Activated T-cell treated with anti-CD3 and anti-CD28 coated beads, Interleukin-2, amount 50 U/mL, for 24 hours (primary cell): Measurements from ENCODE around the gene C19orf85.

Experiments
- DNase-seq: peaks from one replicate; pipeline ENCODE4 v3.0.0-alpha.2; 2020
- H3K27ac Mint-ChIP-seq: 2 replicates; pipeline ENCODE4 v1.8.0; 2020; ENCODE audit warnings: mild to moderate bottlenecking, mixed read lengths
- H3K27me3 Mint-ChIP-seq: 2 replicates; pipeline ENCODE4 v1.8.0; 2020; ENCODE audit warnings: mixed read lengths
- H3K36me3 Mint-ChIP-seq: 2 replicates; pipeline ENCODE4 v1.8.0; 2020; ENCODE audit warnings: low read depth, mixed read lengths
- H3K4me1 Mint-ChIP-seq: 2 replicates; pipeline ENCODE4 v1.8.0; 2020; ENCODE audit warnings: low read depth, mixed read lengths
- H3K4me3 Mint-ChIP-seq: 2 replicates; pipeline ENCODE4 v1.8.0; 2020; ENCODE audit warnings: mild to moderate bottlenecking, moderate library complexity, mixed read lengths
- H3K9me3 Mint-ChIP-seq: 2 replicates; pipeline ENCODE4 v1.8.0; 2020; ENCODE audit warnings: mixed read lengths

Gene C19orf85

DNA sequence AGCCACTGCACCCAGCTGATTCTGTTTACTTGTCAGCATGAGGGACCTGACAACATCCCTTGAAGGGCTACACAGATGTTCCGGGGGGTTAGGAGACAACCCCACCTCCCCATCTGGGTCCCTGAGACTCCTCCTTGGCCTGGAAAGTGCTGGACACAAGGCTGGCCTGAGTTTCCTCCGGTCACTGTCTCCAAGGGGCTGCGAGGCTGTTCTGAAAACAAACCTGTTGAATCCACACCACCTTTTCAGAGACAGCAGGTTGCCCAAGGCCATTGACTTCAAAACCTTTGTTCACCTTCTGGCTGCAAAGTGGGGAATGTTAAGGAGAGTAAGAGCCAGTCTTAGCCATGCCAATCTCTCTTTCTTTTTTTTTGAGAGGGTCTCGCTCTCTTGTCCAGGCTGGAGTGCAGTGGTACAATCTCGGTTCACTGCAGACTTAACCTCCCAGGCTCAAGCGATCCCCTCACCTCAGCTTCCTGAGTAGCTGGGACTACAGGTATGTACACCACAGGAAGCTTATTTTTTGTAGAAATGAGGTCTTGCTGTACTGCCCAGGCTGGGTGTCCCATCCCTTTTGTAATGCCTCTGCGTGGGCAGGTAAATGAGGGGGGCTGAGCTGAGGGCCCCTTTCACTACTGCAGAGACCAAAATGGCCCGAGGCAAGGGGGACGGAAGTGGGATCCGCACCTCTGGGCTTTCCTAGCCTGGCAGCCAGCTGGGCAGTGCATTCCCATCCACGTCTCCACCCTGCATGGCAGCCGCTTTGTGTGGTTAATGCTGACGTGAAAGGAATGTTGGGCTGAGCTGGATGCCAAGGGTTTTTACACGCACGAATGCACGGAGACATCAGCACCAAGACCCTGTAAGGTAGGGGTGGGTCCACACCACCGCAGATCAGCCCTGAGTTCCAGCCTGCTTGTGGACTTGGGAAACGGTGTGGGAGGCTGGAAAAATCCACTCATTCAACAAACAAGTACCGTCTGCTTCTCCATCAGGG is 10.0 kb upstream of the C19orf85 start:
- Mint-ChIP-seq H3K27me3 (no peaks in the 10 kb centered on the region), H3K27ac (no peak overlapping the region), H3K4me3 (no peak overlapping the region), H3K36me3 (peaks cover 6% of the 10 kb centered on the region), H3K4me1 (peaks cover 30% of the 10 kb centered on the region), H3K9me3 (no peaks in the 10 kb centered on the region)
- no peak for DNase-seq

DNA sequence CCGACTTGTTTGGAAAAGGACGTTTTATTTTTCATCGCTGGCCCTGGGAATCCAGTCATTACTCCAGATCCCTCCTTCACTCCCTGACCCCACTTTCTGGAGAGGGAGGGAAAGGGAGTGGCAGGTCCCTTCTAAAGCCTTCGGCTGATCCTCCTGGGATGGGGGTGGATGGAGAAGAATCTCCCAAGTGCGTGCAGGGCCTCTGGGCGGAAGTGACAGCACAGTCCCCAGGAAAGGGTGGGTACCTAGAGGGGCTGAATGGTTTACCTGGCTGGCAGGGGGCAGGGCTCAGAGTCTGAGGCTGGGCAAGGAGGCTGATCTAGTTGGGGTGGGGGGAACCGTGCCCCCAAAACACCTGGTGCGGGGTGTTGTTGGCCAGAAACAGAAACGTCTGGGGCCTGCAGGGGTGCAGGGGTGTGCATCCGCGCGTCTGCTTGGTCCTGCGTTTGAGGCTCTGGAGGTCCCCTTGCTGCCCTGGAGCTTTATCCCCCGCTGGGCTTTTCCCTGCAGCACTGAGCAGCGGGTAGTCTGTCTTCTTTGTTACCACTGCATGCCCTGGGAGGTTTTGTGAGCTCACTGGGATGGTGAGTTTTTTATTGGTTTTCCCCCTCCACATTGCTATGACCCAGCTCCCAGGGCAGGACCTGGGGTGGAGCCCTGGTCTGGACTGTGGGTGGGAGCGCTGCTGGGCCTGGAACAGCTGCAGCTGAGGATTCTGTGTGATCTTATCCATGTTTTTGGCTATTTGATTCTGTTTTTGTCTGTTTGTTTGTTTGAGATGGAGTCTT is 8.9 kb upstream of the C19orf85 start:
- H3K4me3 Mint-ChIP-seq: no peak overlapping the region
- no peak overlapping the region for H3K27ac Mint-ChIP-seq
- H3K9me3 Mint-ChIP-seq: no peaks in the 10 kb centered on the region
- peaks cover 19% of the 10 kb centered on the region for H3K4me1 Mint-ChIP-seq
- no peaks in the 10 kb centered on the region for H3K27me3 Mint-ChIP-seq
- no peak for DNase-seq
- peaks cover 6% of the 10 kb centered on the region for H3K36me3 Mint-ChIP-seq

DNA sequence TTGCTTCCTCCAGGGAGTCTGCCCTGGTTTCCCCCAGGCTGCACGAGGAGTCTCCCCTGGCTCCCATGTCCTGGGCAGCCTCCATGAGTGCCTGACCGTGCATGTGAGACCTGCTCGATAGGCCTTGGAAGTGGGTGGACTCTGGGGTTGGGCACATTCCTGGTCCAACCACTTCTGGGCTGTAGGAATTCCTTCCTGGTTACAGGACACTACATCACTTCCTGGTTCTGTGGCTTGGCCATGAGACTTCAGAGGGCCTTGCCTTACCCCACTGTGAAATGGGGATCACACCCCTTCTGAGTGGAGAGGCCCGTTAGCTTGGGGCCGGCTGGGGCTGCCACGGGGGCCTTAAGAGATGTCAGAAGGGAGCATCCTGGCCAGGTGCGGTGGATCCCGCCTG is 7.9 kb upstream of the C19orf85 start:
- no peaks in the 10 kb centered on the region for H3K9me3 Mint-ChIP-seq
- no peak for DNase-seq
- H3K27ac Mint-ChIP-seq: no peak overlapping the region
- H3K4me3 Mint-ChIP-seq: no peak overlapping the region
- H3K27me3 Mint-ChIP-seq: no peaks in the 10 kb centered on the region
- peaks cover 14% of the 10 kb centered on the region for H3K4me1 Mint-ChIP-seq
- peaks cover 6% of the 10 kb centered on the region for H3K36me3 Mint-ChIP-seq

- H3K27ac Mint-ChIP-seq: no peak overlapping the region
- peaks cover 9% of the 10 kb centered on the region for H3K4me1 Mint-ChIP-seq
- no peaks in the 10 kb centered on the region for H3K9me3 Mint-ChIP-seq
- peaks cover 3% of the 10 kb centered on the region for H3K36me3 Mint-ChIP-seq
- no peaks in the 10 kb centered on the region for H3K27me3 Mint-ChIP-seq
- no peak for DNase-seq
- no peak overlapping the region for H3K4me3 Mint-ChIP-seq
Observed at GRCh38 chr19:55471266-55471665, 6.7 kb upstream of the C19orf85 start.

DNA sequence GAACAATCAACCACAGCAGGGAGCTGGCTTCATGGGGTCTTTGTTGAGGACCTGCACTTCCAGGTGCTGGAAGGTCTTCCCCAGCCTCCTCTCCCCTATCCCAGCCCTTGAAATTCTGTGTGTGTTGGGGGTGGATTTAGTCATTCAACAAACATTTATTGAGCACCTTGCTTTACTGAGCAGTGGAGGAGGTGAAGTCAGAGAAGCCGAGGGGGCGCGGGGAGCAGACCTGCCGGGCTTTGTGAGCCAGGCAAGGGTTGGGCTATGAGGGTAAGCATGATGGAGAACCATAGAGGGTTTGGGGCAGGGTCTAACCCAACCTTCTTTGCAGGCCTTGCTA is 3.5 kb upstream of the C19orf85 start:
- H3K4me3 Mint-ChIP-seq: no peak overlapping the region
- H3K36me3 Mint-ChIP-seq: no peaks in the 10 kb centered on the region
- H3K9me3 Mint-ChIP-seq: no peaks in the 10 kb centered on the region
- peaks cover 2% of the 10 kb centered on the region for H3K4me1 Mint-ChIP-seq
- H3K27ac Mint-ChIP-seq: no peak overlapping the region
- H3K27me3 Mint-ChIP-seq: no peaks in the 10 kb centered on the region
- no peak for DNase-seq

DNA sequence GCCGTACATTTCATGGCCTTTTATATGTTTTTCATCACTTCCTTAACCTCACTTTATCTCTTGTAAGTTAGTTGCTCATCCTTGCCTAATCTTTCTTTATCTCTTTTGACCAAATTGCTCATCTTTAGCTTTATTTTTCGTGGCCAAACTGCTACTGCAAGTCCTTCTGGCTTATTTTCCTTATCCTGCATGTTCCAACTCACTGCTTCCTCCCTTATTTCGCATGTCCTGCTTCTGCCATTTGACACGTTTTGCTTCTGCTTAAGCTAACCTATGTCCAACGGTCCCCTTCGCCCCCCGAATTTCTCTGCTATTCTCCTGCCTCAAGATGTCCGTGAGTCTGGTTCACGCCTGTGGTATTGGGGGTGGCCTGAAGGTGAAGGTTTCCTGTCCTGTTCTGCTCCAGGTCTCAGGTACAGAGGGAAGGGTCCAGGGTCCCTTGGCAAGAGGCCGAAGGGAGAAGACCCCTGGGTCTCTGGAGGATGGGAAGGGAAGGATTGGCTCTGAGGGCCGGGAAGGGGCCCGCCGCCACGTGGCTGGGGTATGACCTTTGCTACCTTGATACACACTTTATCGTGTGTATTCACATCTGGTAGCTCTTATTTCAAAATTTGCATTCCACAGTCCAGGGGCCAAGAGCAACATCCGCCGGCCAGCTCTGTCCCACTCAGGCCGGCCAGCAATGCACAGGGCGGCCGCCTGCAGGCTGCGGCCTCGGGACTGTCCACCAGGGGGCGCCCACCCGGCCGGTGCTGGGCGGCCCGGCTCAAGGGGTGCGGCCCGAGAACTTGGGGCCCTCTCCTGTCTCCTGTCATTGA is 2.9 kb upstream of the C19orf85 start:
- H3K27me3 Mint-ChIP-seq: no peaks in the 10 kb centered on the region
- no peaks in the 10 kb centered on the region for H3K36me3 Mint-ChIP-seq
- no peak overlapping the region for H3K27ac Mint-ChIP-seq

DNA sequence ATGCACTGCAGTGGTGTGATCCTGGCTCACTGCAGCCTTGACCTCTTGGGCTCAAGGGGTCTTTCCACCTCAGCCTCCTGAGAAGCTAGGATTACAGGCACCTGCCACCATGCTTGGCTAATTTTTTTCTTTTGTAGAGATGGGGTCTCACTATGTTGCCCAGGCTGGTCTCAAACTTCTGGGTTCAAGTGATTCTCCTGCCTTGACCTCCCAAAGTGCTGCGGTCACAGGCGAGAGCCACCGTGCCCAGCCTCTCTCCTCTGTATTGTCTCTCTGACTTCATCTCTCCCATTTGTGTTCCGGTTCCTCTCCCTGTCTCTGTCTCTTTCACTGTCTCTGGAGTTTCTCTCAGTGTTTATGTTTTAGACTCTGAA is 1.7 kb upstream of the C19orf85 start:
- H3K27ac Mint-ChIP-seq: no peak overlapping the region
- no peak for DNase-seq
- H3K36me3 Mint-ChIP-seq: no peaks in the 10 kb centered on the region
- no peak overlapping the region for H3K4me3 Mint-ChIP-seq
- H3K4me1 Mint-ChIP-seq: peaks cover 12% of the 10 kb centered on the region
- no peaks in the 10 kb centered on the region for H3K27me3 Mint-ChIP-seq
- no peaks in the 10 kb centered on the region for H3K9me3 Mint-ChIP-seq

More for the DNA sequence above, 2.9 kb upstream of the C19orf85 start:
- Mint-ChIP-seq H3K9me3 (no peaks in the 10 kb centered on the region), H3K4me3 (no peak overlapping the region), H3K4me1 (peaks cover 3% of the 10 kb centered on the region)
- DNase-seq: peak; percentile 83

GRCh38 chr19:55465460-55466240 is 1.1 kb upstream of the C19orf85 start:
- Mint-ChIP-seq H3K27ac (no peak overlapping the region), H3K4me3 (no peak overlapping the region)

GRCh38 chr19:55464039-55464661 is 401 bp downstream of the C19orf85 start:
- H3K9me3 Mint-ChIP-seq: no peaks in the 10 kb centered on the region
- no peak overlapping the region for H3K4me3 Mint-ChIP-seq
- H3K4me1 Mint-ChIP-seq: peaks cover 24% of the 10 kb centered on the region
- DNase-seq: no peak
- no peaks in the 10 kb centered on the region for H3K36me3 Mint-ChIP-seq
- no peaks in the 10 kb centered on the region for H3K27me3 Mint-ChIP-seq
- H3K27ac Mint-ChIP-seq: no peak overlapping the region

More at GRCh38 chr19:55465460-55466240, 1.1 kb upstream of the C19orf85 start:
- Mint-ChIP-seq H3K36me3 (no peaks in the 10 kb centered on the region), H3K4me1 (peaks cover 16% of the 10 kb centered on the region), H3K9me3 (no peaks in the 10 kb centered on the region), H3K27me3 (no peaks in the 10 kb centered on the region)
- DNase-seq: no peak

DNA sequence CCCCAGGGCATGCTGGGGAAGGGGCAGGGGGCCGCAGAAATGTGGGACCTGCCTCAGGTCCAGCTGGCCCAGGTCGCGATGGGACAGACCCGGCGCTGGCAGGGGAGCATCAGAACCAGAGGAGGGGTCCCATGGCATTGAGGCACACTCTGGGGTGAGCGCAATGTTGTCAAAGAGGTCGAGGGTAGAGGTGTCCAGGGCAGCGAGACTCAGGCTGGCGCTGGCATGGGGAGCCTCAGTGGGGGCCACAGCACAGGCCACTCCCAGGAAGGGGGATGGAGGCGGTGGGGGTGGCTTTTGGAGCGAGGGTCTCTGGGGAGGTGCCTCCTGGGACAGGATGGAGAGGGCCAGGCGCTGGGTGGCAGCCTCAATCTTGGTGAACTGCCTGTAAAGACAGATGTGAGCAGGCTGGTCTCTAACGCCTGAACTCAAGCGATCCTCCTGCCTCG is 944 bp downstream of the C19orf85 start:
- Mint-ChIP-seq H3K27ac (no peak overlapping the region), H3K4me3 (no peak overlapping the region)

DNA sequence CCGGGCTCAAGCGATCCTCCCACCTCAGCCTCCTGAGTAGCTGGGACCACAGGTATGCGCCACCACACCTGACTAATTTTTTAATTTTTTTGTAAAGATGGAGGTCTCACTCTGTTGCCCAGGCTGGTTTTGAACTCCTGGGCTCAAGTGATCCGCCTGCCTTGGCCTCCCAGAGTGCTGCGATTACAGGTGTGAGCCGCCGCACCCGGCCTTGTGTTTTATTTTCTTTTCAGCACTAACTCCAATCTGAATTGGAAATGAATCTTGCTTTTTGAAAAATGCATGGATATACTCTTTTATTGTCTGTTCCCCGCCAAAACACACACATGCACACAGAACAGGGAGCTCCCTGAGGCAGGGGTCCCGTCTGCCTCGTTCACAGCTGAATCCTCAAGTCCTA is 1.8 kb downstream of the C19orf85 start:
- Mint-ChIP-seq H3K36me3 (no peaks in the 10 kb centered on the region), H3K27ac (no peak overlapping the region)
- no peak for DNase-seq

More for the DNA sequence above, 944 bp downstream of the C19orf85 start:
- DNase-seq: no peak
- peaks cover 24% of the 10 kb centered on the region for H3K4me1 Mint-ChIP-seq
- no peaks in the 10 kb centered on the region for H3K36me3 Mint-ChIP-seq
- H3K9me3 Mint-ChIP-seq: no peaks in the 10 kb centered on the region
- no peaks in the 10 kb centered on the region for H3K27me3 Mint-ChIP-seq

DNA sequence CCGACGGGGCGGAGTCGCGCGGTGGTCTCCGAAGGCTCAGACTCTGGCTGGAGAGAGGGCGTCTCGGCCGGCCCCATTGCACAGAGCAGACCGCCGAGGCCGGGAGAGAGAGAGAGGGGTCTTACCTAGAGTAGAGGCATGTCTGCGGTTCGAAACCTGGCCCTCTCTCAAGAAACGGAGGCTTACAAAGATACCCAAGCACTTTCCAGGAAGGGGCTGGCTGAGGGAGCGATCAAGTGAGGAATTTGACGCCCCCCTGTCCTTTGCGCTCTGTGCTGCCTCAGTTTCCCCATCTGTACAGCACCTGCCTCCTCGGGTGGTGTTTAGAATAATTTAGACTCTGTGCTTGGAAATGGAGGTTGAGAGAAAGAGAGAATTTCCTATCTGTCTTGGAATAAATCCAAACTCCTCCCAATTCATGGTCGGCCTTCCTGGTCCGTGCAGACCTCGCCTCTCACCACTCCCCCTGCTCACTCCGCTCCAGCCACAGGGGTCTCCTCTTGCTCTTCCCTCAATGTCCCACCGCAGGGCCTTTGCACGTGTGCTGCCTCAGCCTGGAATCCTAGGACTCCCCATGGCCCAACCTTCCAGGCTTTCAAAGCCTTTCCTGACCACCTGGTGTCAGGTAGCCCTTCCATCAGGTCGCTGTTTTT is 2.5 kb downstream of the C19orf85 start:
- no peak for DNase-seq
- Mint-ChIP-seq H3K36me3 (no peaks in the 10 kb centered on the region), H3K4me1 (peaks cover 22% of the 10 kb centered on the region), H3K27me3 (no peaks in the 10 kb centered on the region), H3K27ac (peak overlapping the region; percentile 92), H3K9me3 (no peaks in the 10 kb centered on the region), H3K4me3 (peak overlapping the region; percentile 83)

More for the DNA sequence above, 1.8 kb downstream of the C19orf85 start:
- H3K27me3 Mint-ChIP-seq: no peaks in the 10 kb centered on the region
- H3K4me3 Mint-ChIP-seq: peak overlapping the region; percentile 83
- H3K4me1 Mint-ChIP-seq: peaks cover 22% of the 10 kb centered on the region
- H3K9me3 Mint-ChIP-seq: no peaks in the 10 kb centered on the region
